H1 (cell line): ENCODE results near the gene NGFR. TPM values are rescaled to one million over a fixed set of nuclear protein-coding genes. Genes with fewer than 3 reads are reported as not detected.
A peak's percentile ranks its signal among the peaks of the same experiment; 100 is the strongest.

Experiments used
- CTCF ChIA-PET: fragments of 300-600 bp; sonication (Branson Sonifier 250); formaldehyde crosslinking; loops from one replicate; lab custom pipeline; 2021; ENCODE audit not compliant: partially characterized antibody; lab: Charles Lee
- POLR2A ChIA-PET: fragments of 300-600 bp; sonication (Branson Sonifier 250); formaldehyde crosslinking; loops from one replicate; lab custom pipeline; 2021; ENCODE audit warnings: inconsistent platforms; ENCODE audit not compliant: partially characterized antibody; lab: Charles Lee
- DNase-seq, 2 experiments: peaks; one replicate each; pipeline versions ENCODE4 v3.0.0 to v3.0.0-alpha.2; 2010 to 2022; ENCODE audit warnings: low spot score in 2 of 2, low read depth in 1 of 2, mixed read lengths in 1 of 2
- FAIRE-seq: peaks from 2 replicates; lab custom pipeline; 2011; peaks lifted over from hg19 to GRCh38; lab: Jason Lieb, UNC
- H2AFZ ChIP-seq: 2 replicates; pipeline ENCODE4 v1.8.1; 2012; ENCODE audit warnings: low read length, inconsistent platforms
- H2AK5ac ChIP-seq: 2 replicates; pipeline ENCODE4 v1.6.1; 2013; ENCODE audit warnings: low read depth, low read length
- H2BK120ac ChIP-seq: replicated peaks from 2 replicates; pipeline ENCODE3; 2013; ENCODE audit warnings: low read depth, low read length, inconsistent platforms
- H2BK12ac ChIP-seq: 2 replicates; pipeline ENCODE4 v1.6.1; 2013; ENCODE audit warnings: low read depth, low read length
- H2BK15ac ChIP-seq: 2 replicates; pipeline ENCODE4 v1.6.1; 2013; ENCODE audit warnings: low read length
- H2BK20ac ChIP-seq: 2 replicates; pipeline ENCODE4 v1.6.1; 2013; ENCODE audit warnings: low read length
- H2BK5ac ChIP-seq: 2 replicates; pipeline ENCODE4 v1.6.1; 2013; ENCODE audit warnings: low read depth, low read length
- H3K14ac ChIP-seq: 2 replicates; pipeline ENCODE4 v1.6.1; 2013; ENCODE audit warnings: inconsistent platforms; ENCODE audit not compliant: insufficient read length
- H3K18ac ChIP-seq: 2 replicates; pipeline ENCODE4 v1.6.1; 2013; ENCODE audit warnings: low read length; ENCODE audit errors: extremely low read depth
- H3K23ac ChIP-seq: 2 replicates; pipeline ENCODE4 v1.6.1; 2013; ENCODE audit warnings: inconsistent platforms; ENCODE audit not compliant: insufficient read length
- H3K23me2 ChIP-seq: 2 replicates; pipeline ENCODE4 v1.6.1; 2013; ENCODE audit warnings: low read depth, low read length
- H3K27ac ChIP-seq: 2 replicates; pipeline ENCODE4 v1.6.1; 2011; ENCODE audit warnings: low read depth, low read length, inconsistent platforms
- H3K27me3 ChIP-seq, 4 experiments: replicated peaks in 1 of 4; 1 replicate in 1 of 4; 2 replicates in 3 of 4; pipeline versions ENCODE4 v1.6.1 to v1.8.1; 2011 to 2013; ENCODE audit warnings: low read length in 3 of 4, mild to moderate bottlenecking in 3 of 4, inconsistent platforms in 2 of 4, mixed read lengths in 2 of 4, moderate library complexity in 1 of 4; ENCODE audit not compliant: control insufficient read depth in 3 of 4, insufficient read depth in 3 of 4; ENCODE audit errors: extremely low read depth in 1 of 4
- H3K36me3 ChIP-seq, 4 experiments: 2 replicates each; pipeline versions ENCODE4 v1.6.1 to v1.8.1; 2011 to 2013; ENCODE audit warnings: mild to moderate bottlenecking in 4 of 4, low read length in 3 of 4, moderate library complexity in 2 of 4, control low read depth in 1 of 4, inconsistent platforms in 1 of 4; ENCODE audit not compliant: insufficient read depth in 4 of 4, control insufficient read depth in 2 of 4
- H3K4ac ChIP-seq: replicated peaks from 2 replicates; pipeline ENCODE3; 2013; ENCODE audit warnings: low read length, low read depth, mixed read lengths, inconsistent platforms; ENCODE audit not compliant: insufficient read length
- H3K4me1 ChIP-seq, 4 experiments: replicated peaks in 1 of 4; 1 replicate in 1 of 4; 2 replicates in 3 of 4; pipeline versions ENCODE4 v1.6.1 to v1.8.1; 2011 to 2013; ENCODE audit warnings: low read length in 3 of 4, inconsistent platforms in 2 of 4, mixed read lengths in 1 of 4; ENCODE audit not compliant: insufficient read depth in 4 of 4, control insufficient read depth in 3 of 4
- H3K4me2 ChIP-seq, 2 experiments: 2 replicates each; pipeline versions ENCODE4 v1.6.1 to v1.8.1; 2011 to 2013; ENCODE audit warnings: low read depth in 2 of 2, low read length in 2 of 2, control low read depth in 1 of 2, inconsistent platforms in 1 of 2, mild to moderate bottlenecking in 1 of 2; ENCODE audit not compliant: insufficient read depth in 1 of 2
- H3K4me3 ChIP-seq, 4 experiments: fragments of 200-600, 300-600 bp in 1 of 4; sonication (generic), shearing (Covaris generic), sonication (Bioruptor Twin) in 1 of 4; 2 replicates each; pipeline versions ENCODE4 v1.5.1 to v1.8.1; 2011 to 2016; ENCODE audit warnings: low read length in 4 of 4, low read depth in 3 of 4, control low read depth in 2 of 4, inconsistent platforms in 2 of 4, mild to moderate bottlenecking in 2 of 4, mixed read lengths in 1 of 4, moderate library complexity in 1 of 4; ENCODE audit not compliant: insufficient read depth in 2 of 4; ENCODE audit errors: extremely low read depth in 1 of 4
- H3K56ac ChIP-seq: replicated peaks from 2 replicates; pipeline ENCODE3; 2013; ENCODE audit warnings: low read depth, mild to moderate bottlenecking, mixed read lengths, low read length, inconsistent platforms; ENCODE audit not compliant: insufficient read length
- H3K79me1 ChIP-seq: 2 replicates; pipeline ENCODE4 v1.6.1; 2013; ENCODE audit warnings: low read depth, low read length, control low read depth
- H3K79me2 ChIP-seq, 2 experiments: 2 replicates each; pipeline versions ENCODE4 v1.6.1 to v1.8.1; 2012 to 2013; ENCODE audit warnings: low read length in 2 of 2, mild to moderate bottlenecking in 2 of 2, inconsistent platforms in 1 of 2; ENCODE audit not compliant: insufficient read depth in 2 of 2, control insufficient read depth in 1 of 2
- H3K9ac ChIP-seq, 4 experiments: replicated peaks in 1 of 4; 1 replicate in 1 of 4; 2 replicates in 3 of 4; pipeline versions ENCODE4 v1.6.1 to v1.8.1; 2011 to 2013; ENCODE audit warnings: low read depth in 3 of 4, low read length in 3 of 4, control low read depth in 2 of 4, mild to moderate bottlenecking in 2 of 4, moderate library complexity in 2 of 4, inconsistent platforms in 1 of 4; ENCODE audit errors: extremely low read depth in 1 of 4
- H3K9me3 ChIP-seq, 2 experiments: 2 replicates each; pipeline versions ENCODE4 v1.6.1 to v1.8.1; 2012 to 2013; ENCODE audit warnings: mild to moderate bottlenecking in 2 of 2, moderate library complexity in 2 of 2, control low read depth in 1 of 2, inconsistent platforms in 1 of 2, low read depth in 1 of 2, low read length in 1 of 2, mixed read lengths in 1 of 2; ENCODE audit not compliant: insufficient read depth in 2 of 2
- H4K20me1 ChIP-seq, 2 experiments: replicated peaks in 1 of 2; 2 replicates each; pipeline versions ENCODE3 to v1.8.1; 2011 to 2013; ENCODE audit warnings: inconsistent platforms in 2 of 2, low read length in 2 of 2, mild to moderate bottlenecking in 1 of 2; ENCODE audit not compliant: insufficient read depth in 2 of 2, control insufficient read depth in 1 of 2
- H4K5ac ChIP-seq: 2 replicates; pipeline ENCODE4 v1.6.1; 2013; ENCODE audit warnings: low read length, low read depth, mixed read lengths, inconsistent platforms; ENCODE audit not compliant: insufficient read length
- H4K8ac ChIP-seq: 2 replicates; pipeline ENCODE4 v1.8.0; 2013; ENCODE audit warnings: mild to moderate bottlenecking, moderate library complexity, low read length, inconsistent platforms; ENCODE audit not compliant: insufficient read depth; ENCODE audit errors: extremely low read depth
- H4K91ac ChIP-seq: replicated peaks from 2 replicates; pipeline ENCODE3; 2013; ENCODE audit warnings: low read length, mixed read lengths, inconsistent platforms; ENCODE audit not compliant: insufficient read length
- CREB1 ChIP-seq: IDR thresholded peaks from 2 replicates; pipeline ENCODE4 v1.6.1; 2012; ENCODE audit warnings: inconsistent platforms
- E2F6 ChIP-seq: IDR thresholded peaks from 2 replicates; pipeline ENCODE4 v1.6.1; 2012; ENCODE audit warnings: inconsistent platforms
- HDAC6 ChIP-seq: IDR thresholded peaks from one replicate; pipeline ENCODE4 v1.7.1; 2012; ENCODE audit warnings: low read depth, mild to moderate bottlenecking, inconsistent platforms, low read length, moderate library complexity
- MAFK ChIP-seq: IDR thresholded peaks from 2 replicates; pipeline ENCODE4 v1.6.1; 2012; ENCODE audit warnings: low read depth, mild to moderate bottlenecking, improper control_type of control experiment, low read length
- NRF1 ChIP-seq: IDR thresholded peaks from 2 replicates; pipeline ENCODE4 v1.6.1; 2011; ENCODE audit warnings: mild to moderate bottlenecking, low read depth, low read length, improper control_type of control experiment
- SIX5 ChIP-seq: IDR thresholded peaks from 2 replicates; pipeline ENCODE4 v1.6.1; 2011; ENCODE audit warnings: mild to moderate bottlenecking, low read depth, low read length
- SRF ChIP-seq: IDR thresholded peaks from 2 replicates; pipeline ENCODE4 v1.6.1; 2011; ENCODE audit warnings: mild to moderate bottlenecking, low read depth, low read length, moderate library complexity
- TCF12 ChIP-seq: IDR thresholded peaks from 2 replicates; pipeline ENCODE4 v1.6.1; 2011; ENCODE audit warnings: low read depth, mild to moderate bottlenecking, low read length
- YY1 ChIP-seq: IDR thresholded peaks from 2 replicates; pipeline ENCODE4 v1.6.1; 2011; ENCODE audit warnings: low read depth, mild to moderate bottlenecking, low read length
- ZNF274 ChIP-seq: IDR thresholded peaks from 2 replicates; pipeline ENCODE4 v1.7.0; 2012; ENCODE audit warnings: low read length, borderline replicate concordance; ENCODE audit errors: extremely low read depth
- WGBS, 2 experiments: shearing (Covaris generic) in 1 of 2; methylation state at CpG; one replicate each; pipeline versions ENCODE4 v1.1.6 to v1.1.7; 2013 to 2015; ENCODE audit warnings: low lambda C conversion rate in 2 of 2, mixed read lengths in 2 of 2, inconsistent platforms in 1 of 2, low coverage in 1 of 2, missing lambda C conversion rate in 1 of 2; ENCODE audit not compliant: insufficient replicate concordance in 2 of 2, insufficient coverage in 1 of 2, insufficient read length in 1 of 2; ENCODE audit errors: extremely low coverage in 1 of 2, missing lambda C conversion rate in 1 of 2; 5-methylcytosine and 5-hydroxymethylcytosine counted together
- polyA plus RNA-seq, 7 experiments: library from polyadenylated mRNA; depleted of rRNA in 3 of 7; stranded (reverse) in 5 of 7; unstranded in 2 of 7; fragments of >200 nt in 5 of 7; fragments of 200-250 nt in 2 of 7; gene quantifications; 1 replicate in 5 of 7; 2 replicates in 1 of 7; 4 replicates in 1 of 7; pipeline versions ENCODE4 v1.2.1 to v1.2.3, GENCODE V29; 2011 to 2013; ENCODE audit warnings: missing spikeins in 2 of 7, mixed read lengths in 2 of 7
- total RNA-seq: library from RNA; stranded (reverse); fragmentation: NEBNext Ultra II Directional; extraction: Animal tissue kit (Norgen Biotek cat#: 25700); gene quantifications from 2 replicates; pipeline ENCODE4 v1.2.1, GENCODE V29; 2021
- TF ChIP-seq, protein P1 (sequence below), 3 experiments: IDR thresholded peaks; 1 replicate in 2 of 3; 2 replicates in 1 of 3; pipeline versions ENCODE4 v1.5.1 to v1.6.1; 2011; ENCODE audit warnings: low read length in 3 of 3, mild to moderate bottlenecking in 3 of 3, inconsistent platforms in 2 of 3, low read depth in 1 of 3, moderate library complexity in 1 of 3; ENCODE audit not compliant: insufficient read depth in 1 of 3; ENCODE audit errors: control extremely low read depth in 1 of 3

Gene NGFR
- total and polyA plus RNA-seq, 2 of the 8 experiments (the other 6 are each of a cell fraction or from before 2014, with no cell fraction given) = 8.1 to 10.3 TPM

GRCh38 chr17:49454050-49454449 lies 41.0 kb upstream of the NGFR start:
- Histone ChIP-seq H3K14ac (no peak overlapping the region), H3K4me3 (no peak overlapping the region), H4K20me1 (no peaks in the 10 kb centered on the region), H3K36me3 (no peaks in the 10 kb centered on the region), H3K27me3 (no peaks in the 10 kb centered on the region), H2BK5ac (no peak overlapping the region), H2AFZ (no peak overlapping the region), H3K18ac (peak overlapping the region; percentile 19; the same call in 1 of the 2 replicates), H3K79me2 (no peaks in the 10 kb centered on the region), H3K4me1 (peaks cover 0 to 21% (median 3%) of the 10 kb centered on the region in 4 experiments; a peak in 4 of 7 replicates), H3K79me1 (no peaks in the 10 kb centered on the region; the same call in 1 of the 2 replicates), H3K27ac (no peak overlapping the region), H3K23ac (no peak overlapping the region), H3K23me2 (0 out of 2 replicates have a peak, but pooled peaks cover 1% of the 10 kb centered on the region), H3K4me2 (no peak overlapping the region), H4K5ac (no peak overlapping the region), H4K8ac (no peak overlapping the region), H3K9me3 (no peaks in the 10 kb centered on the region), H2BK15ac (0 out of 2 replicates have a peak overlapping the region, but pooled peaks have one; percentile 29), H2BK12ac (0 out of 2 replicates have a peak overlapping the region, but pooled peaks have one; percentile 39), H3K4ac (no peak overlapping the region), H3K56ac (no peak overlapping the region), H2AK5ac (no peak overlapping the region), H2BK120ac (no peak overlapping the region), H2BK20ac (no peak overlapping the region), H4K91ac (no peak overlapping the region), H3K9ac (no peak overlapping the region)
- ChIA-PET CTCF (interaction anchor here (0.8 to 12.0 kb wide), 6 partner anchors 9 to 54 kb away, joined by 3 to 111 read pairs (median 4); no protein-coding TSS in a partner anchor), POLR2A (interaction anchor here (0.7 to 1.5 kb wide), 2 partner anchors 17 to 32 kb away, joined by 3 read pairs; no protein-coding TSS in a partner anchor)
- no peak for TF ChIP-seq MAFK
- TF ChIP-seq NRF1 = no peak
- TF ChIP-seq SIX5 = no peak
- no peak for TF ChIP-seq TCF12
- no peak for TF ChIP-seq SRF
- TF ChIP-seq, protein P1, sequence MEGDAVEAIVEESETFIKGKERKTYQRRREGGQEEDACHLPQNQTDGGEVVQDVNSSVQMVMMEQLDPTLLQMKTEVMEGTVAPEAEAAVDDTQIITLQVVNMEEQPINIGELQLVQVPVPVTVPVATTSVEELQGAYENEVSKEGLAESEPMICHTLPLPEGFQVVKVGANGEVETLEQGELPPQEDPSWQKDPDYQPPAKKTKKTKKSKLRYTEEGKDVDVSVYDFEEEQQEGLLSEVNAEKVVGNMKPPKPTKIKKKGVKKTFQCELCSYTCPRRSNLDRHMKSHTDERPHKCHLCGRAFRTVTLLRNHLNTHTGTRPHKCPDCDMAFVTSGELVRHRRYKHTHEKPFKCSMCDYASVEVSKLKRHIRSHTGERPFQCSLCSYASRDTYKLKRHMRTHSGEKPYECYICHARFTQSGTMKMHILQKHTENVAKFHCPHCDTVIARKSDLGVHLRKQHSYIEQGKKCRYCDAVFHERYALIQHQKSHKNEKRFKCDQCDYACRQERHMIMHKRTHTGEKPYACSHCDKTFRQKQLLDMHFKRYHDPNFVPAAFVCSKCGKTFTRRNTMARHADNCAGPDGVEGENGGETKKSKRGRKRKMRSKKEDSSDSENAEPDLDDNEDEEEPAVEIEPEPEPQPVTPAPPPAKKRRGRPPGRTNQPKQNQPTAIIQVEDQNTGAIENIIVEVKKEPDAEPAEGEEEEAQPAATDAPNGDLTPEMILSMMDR (IDR thresholded peaks at IDR 0.05; ENCODE audit: control extremely low read depth in 1 of 3, insufficient read depth in 1 of 3, low read depth in 1 of 3, low read length in 3 of 3) = no peak
- TF ChIP-seq HDAC6 = no peak
- TF ChIP-seq CREB1 = no peak
- TF ChIP-seq E2F6 = no peak
- no peak for TF ChIP-seq YY1
- no peak for TF ChIP-seq ZNF274
- no peak for FAIRE-seq
- no peak for DNase-seq
- 88% methylated on average over 5 of the region's 5 CpGs; no CpG with 5 or more reads in 1 of the 2 experiments for WGBS, 2 experiments
